Measurements from ENCODE around the gene UNC93A.

GRCh38 chr6:167329014-167329413, 37.9 kb downstream of the UNC93A start:
- no peak for TF ChIP-seq ZNF565 (CRISPR knock-in tag; conservative IDR thresholded peaks at IDR 0.05; ENCODE audit: low read depth)
- no peak for TF ChIP-seq POU6F1 (CRISPR knock-in tag; IDR thresholded peaks at IDR 0.05; ENCODE audit: borderline replicate concordance, low read depth)
- no peak for TF ChIP-seq CSDC2 (CRISPR knock-in tag; IDR thresholded peaks at IDR 0.05)
- TF ChIP-seq CREB5 (CRISPR knock-in tag; IDR thresholded peaks at IDR 0.05; ENCODE audit: low read depth) = no peak
- TF ChIP-seq ARNTL (CRISPR knock-in tag; IDR thresholded peaks at IDR 0.05; ENCODE audit: borderline replicate concordance, low read depth) = no peak
- no peak for TF ChIP-seq SNAI2 (CRISPR knock-in tag; IDR thresholded peaks at IDR 0.05)
- TF ChIP-seq ZFP3 (CRISPR knock-in tag; IDR thresholded peaks at IDR 0.05) = no peak
- TF ChIP-seq CSRNP3 (CRISPR knock-in tag; IDR thresholded peaks at IDR 0.05) = no peak
- TF ChIP-seq, protein P1, sequence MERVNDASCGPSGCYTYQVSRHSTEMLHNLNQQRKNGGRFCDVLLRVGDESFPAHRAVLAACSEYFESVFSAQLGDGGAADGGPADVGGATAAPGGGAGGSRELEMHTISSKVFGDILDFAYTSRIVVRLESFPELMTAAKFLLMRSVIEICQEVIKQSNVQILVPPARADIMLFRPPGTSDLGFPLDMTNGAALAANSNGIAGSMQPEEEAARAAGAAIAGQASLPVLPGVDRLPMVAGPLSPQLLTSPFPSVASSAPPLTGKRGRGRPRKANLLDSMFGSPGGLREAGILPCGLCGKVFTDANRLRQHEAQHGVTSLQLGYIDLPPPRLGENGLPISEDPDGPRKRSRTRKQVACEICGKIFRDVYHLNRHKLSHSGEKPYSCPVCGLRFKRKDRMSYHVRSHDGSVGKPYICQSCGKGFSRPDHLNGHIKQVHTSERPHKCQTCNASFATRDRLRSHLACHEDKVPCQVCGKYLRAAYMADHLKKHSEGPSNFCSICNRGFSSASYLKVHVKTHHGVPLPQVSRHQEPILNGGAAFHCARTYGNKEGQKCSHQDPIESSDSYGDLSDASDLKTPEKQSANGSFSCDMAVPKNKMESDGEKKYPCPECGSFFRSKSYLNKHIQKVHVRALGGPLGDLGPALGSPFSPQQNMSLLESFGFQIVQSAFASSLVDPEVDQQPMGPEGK (CRISPR knock-in tag; IDR thresholded peaks at IDR 0.05; ENCODE audit: borderline replicate concordance) = no peak
- TF ChIP-seq ZFP30 (CRISPR knock-in tag; IDR thresholded peaks at IDR 0.05) = no peak
- no peak for TF ChIP-seq ZNF8 (CRISPR knock-in tag; IDR thresholded peaks at IDR 0.05)
- no peak for TF ChIP-seq RARB (CRISPR knock-in tag; IDR thresholded peaks at IDR 0.05)
- no peak for TF ChIP-seq ISL1 (CRISPR knock-in tag; IDR thresholded peaks at IDR 0.05)

All from SK-N-SH treated with all-trans-retinoic acid at 6 μM for 48 hours (cell line).